SH-SY5Y (cell line): ENCODE results near the gene GALNTL6.

ENCODE experiments used
- GATA2 ChIP-seq: IDR thresholded peaks from 2 replicates; pipeline ENCODE4 v1.6.1; 2011; ENCODE audit warnings: mild to moderate bottlenecking, low read depth, low read length
- GATA3 ChIP-seq: IDR thresholded peaks from 2 replicates; pipeline ENCODE4 v1.6.1; 2011; ENCODE audit warnings: low read depth, mild to moderate bottlenecking, low read length, moderate library complexity

GRCh38 chr4:172619218-172619617, 806.0 kb downstream of the GALNTL6 start:
- TF ChIP-seq GATA2: no peak
- no peak for TF ChIP-seq GATA3
